Measurements from ENCODE around the gene TRAPPC11. TPM values are rescaled to one million over a fixed set of nuclear protein-coding genes. Genes with fewer than 3 reads are reported as not detected.

The TRAPPC11 gene
- total and polyA plus RNA-seq, 2 of the 13 experiments (the other 11 are each of a cell fraction or from before 2014, with no cell fraction given) = 18.0 to 23.2 TPM

DNA sequence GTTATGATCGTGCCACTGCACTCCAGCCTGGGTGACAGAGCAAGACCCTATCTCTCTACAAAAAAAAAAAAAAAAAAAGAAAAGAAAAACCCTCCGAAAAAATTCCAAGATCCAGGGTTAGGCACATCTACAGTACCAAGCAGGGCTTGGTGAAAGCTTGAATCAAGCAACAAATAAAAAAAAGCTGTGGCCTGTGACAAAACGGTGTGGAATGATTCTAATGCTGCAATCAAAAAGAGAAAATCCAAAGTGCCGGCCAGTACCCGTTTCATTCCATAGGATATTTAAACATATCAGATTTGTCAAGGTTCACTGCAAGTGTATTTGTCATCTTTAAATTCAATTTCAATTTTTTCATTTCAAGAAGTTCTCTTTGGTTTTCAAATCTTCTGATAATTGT, 20.7 kb upstream of the TRAPPC11 start (continued):
- TF ChIP-seq, protein P1, sequence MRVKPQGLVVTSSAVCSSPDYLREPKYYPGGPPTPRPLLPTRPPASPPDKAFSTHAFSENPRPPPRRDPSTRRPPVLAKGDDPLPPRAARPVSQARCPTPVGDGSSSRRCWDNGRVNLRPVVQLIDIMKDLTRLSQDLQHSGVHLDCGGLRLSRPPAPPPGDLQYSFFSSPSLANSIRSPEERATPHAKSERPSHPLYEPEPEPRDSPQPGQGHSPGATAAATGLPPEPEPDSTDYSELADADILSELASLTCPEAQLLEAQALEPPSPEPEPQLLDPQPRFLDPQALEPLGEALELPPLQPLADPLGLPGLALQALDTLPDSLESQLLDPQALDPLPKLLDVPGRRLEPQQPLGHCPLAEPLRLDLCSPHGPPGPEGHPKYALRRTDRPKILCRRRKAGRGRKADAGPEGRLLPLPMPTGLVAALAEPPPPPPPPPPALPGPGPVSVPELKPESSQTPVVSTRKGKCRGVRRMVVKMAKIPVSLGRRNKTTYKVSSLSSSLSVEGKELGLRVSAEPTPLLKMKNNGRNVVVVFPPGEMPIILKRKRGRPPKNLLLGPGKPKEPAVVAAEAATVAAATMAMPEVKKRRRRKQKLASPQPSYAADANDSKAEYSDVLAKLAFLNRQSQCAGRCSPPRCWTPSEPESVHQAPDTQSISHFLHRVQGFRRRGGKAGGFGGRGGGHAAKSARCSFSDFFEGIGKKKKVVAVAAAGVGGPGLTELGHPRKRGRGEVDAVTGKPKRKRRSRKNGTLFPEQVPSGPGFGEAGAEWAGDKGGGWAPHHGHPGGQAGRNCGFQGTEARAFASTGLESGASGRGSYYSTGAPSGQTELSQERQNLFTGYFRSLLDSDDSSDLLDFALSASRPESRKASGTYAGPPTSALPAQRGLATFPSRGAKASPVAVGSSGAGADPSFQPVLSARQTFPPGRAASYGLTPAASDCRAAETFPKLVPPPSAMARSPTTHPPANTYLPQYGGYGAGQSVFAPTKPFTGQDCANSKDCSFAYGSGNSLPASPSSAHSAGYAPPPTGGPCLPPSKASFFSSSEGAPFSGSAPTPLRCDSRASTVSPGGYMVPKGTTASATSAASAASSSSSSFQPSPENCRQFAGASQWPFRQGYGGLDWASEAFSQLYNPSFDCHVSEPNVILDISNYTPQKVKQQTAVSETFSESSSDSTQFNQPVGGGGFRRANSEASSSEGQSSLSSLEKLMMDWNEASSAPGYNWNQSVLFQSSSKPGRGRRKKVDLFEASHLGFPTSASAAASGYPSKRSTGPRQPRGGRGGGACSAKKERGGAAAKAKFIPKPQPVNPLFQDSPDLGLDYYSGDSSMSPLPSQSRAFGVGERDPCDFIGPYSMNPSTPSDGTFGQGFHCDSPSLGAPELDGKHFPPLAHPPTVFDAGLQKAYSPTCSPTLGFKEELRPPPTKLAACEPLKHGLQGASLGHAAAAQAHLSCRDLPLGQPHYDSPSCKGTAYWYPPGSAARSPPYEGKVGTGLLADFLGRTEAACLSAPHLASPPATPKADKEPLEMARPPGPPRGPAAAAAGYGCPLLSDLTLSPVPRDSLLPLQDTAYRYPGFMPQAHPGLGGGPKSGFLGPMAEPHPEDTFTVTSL (CRISPR knock-in tag; IDR thresholded peaks at IDR 0.05; ENCODE audit: borderline replicate concordance) = no peak
- TF ChIP-seq HMG20A (CRISPR knock-in tag; IDR thresholded peaks at IDR 0.05; ENCODE audit: borderline replicate concordance) (no peak), ZEB1 (IDR thresholded peaks at IDR 0.05; ENCODE audit: insufficient replicate concordance, low read depth) (no peak), SOX13 (IDR thresholded peaks at IDR 0.05) (no peak), SOX13 (CRISPR knock-in tag; conservative IDR thresholded peaks at IDR 0.05 in 1 of 2, IDR thresholded peaks at IDR 0.05 in 1 of 2) (no peak), SMAD3 (CRISPR knock-in tag; IDR thresholded peaks at IDR 0.05) (no peak)

DNA sequence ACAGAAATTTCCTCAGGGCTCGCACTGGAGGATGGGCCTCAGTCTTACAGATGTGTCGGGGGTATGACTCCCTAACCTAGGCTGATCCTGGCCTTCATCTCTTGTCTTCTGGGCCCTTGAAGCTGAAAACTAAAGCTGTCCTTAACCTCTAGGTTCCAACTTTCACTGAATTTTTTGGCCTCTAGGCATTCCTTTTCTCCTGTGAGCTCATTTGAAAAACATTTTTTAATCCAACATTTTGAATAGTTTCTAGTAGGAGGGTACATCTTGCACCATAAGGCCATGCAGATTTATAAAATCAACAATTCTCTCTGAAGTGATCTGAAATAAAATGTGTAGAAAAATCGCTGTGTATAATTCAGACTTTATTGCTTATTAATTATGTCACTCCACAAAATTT, 19.8 kb upstream of the TRAPPC11 start:
- FAIRE-seq = no peak

More for the DNA sequence above, 19.8 kb upstream of the TRAPPC11 start:
- ChIA-PET POLR2A (no interaction called here), CTCF (ENCODE audit: low intra/inter-chr PET ratio, low total read pairs) (no interaction called here)
- DNase-seq (ENCODE audit: low spot score) (no peak), ATAC-seq (no peak)
- no peak overlapping the region for H3K4me2 ChIP-seq (ENCODE audit: low read depth, low read length)
- no peaks in the 10 kb centered on the region for H3K79me2 ChIP-seq (ENCODE audit: insufficient read depth, low read length)
- H3K27ac ChIP-seq (ENCODE audit: extremely low read length, insufficient read depth, low read length) = no peak overlapping the region
- no peaks in the 10 kb centered on the region for H3K27me3 ChIP-seq (ENCODE audit: control insufficient read depth in 1 of 2, insufficient read depth in 2 of 2, low read length in 2 of 2)
- TF ChIP-seq ZNF484 (CRISPR knock-in tag; IDR thresholded peaks at IDR 0.05; ENCODE audit: borderline replicate concordance, low read depth) (no peak), NCOR1 (IDR thresholded peaks at IDR 0.05; ENCODE audit: borderline replicate concordance, low read length) (no peak), FOXK1 (CRISPR knock-in tag; IDR thresholded peaks at IDR 0.05; ENCODE audit: borderline replicate concordance, low read depth) (no peak), DNMT1 (CRISPR knock-in tag; IDR thresholded peaks at IDR 0.05) (no peak), ZC3H4 (CRISPR knock-in tag; IDR thresholded peaks at IDR 0.05; ENCODE audit: borderline replicate concordance) (no peak), EP300 (IDR thresholded peaks at IDR 0.05; ENCODE audit: low read depth in 2 of 2, low read length in 2 of 2) (no peak), EP300 (CRISPR knock-in tag; IDR thresholded peaks at IDR 0.05; ENCODE audit: borderline replicate concordance) (no peak), ZNF329 (CRISPR knock-in tag; IDR thresholded peaks at IDR 0.05; ENCODE audit: low read depth) (no peak)
- TF ChIP-seq, protein P2, sequence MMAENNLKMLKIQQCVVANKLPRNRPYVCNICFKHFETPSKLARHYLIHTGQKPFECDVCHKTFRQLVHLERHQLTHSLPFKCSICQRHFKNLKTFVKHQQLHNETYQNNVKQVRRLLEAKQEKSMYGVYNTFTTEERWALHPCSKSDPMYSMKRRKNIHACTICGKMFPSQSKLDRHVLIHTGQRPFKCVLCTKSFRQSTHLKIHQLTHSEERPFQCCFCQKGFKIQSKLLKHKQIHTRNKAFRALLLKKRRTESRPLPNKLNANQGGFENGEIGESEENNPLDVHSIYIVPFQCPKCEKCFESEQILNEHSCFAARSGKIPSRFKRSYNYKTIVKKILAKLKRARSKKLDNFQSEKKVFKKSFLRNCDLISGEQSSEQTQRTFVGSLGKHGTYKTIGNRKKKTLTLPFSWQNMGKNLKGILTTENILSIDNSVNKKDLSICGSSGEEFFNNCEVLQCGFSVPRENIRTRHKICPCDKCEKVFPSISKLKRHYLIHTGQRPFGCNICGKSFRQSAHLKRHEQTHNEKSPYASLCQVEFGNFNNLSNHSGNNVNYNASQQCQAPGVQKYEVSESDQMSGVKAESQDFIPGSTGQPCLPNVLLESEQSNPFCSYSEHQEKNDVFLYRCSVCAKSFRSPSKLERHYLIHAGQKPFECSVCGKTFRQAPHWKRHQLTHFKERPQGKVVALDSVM (CRISPR knock-in tag; IDR thresholded peaks at IDR 0.05) = no peak
- TF ChIP-seq, protein P3, sequence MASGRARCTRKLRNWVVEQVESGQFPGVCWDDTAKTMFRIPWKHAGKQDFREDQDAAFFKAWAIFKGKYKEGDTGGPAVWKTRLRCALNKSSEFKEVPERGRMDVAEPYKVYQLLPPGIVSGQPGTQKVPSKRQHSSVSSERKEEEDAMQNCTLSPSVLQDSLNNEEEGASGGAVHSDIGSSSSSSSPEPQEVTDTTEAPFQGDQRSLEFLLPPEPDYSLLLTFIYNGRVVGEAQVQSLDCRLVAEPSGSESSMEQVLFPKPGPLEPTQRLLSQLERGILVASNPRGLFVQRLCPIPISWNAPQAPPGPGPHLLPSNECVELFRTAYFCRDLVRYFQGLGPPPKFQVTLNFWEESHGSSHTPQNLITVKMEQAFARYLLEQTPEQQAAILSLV (CRISPR knock-in tag; IDR thresholded peaks at IDR 0.05; ENCODE audit: borderline replicate concordance) = no peak
- intact Hi-C loops (cut with micrococcal nuclease; ENCODE audit: unreplicated experiment) (no loop called here), in situ Hi-C loops (cut with HindIII; ENCODE audit: extremely low pct_ligation_motif_present, low pct_unique_long_range_greater_than_20kb) (no loop called here)
- no peaks in the 10 kb centered on the region for H3K9me3 ChIP-seq (ENCODE audit: low read length)
- BruUV-seq (replicated peaks) = no TSS peak
- no peak overlapping the region for H2AFZ ChIP-seq (ENCODE audit: low read length)
- 85% methylated on average over 3 of the region's 3 CpGs for WGBS (ENCODE audit: low lambda C conversion rate)
- H3K4me1 ChIP-seq (ENCODE audit: insufficient read depth, low read length) = no peaks in the 10 kb centered on the region
- H3K4me3 ChIP-seq (replicated peaks in 1 of 3; ENCODE audit: insufficient read depth in 1 of 3, low read depth in 2 of 3, low read length in 3 of 3) = no peak overlapping the region
- no peaks in the 10 kb centered on the region for H4K20me1 ChIP-seq (ENCODE audit: insufficient read depth, low read length)
- no peak overlapping the region for H3K9ac ChIP-seq (ENCODE audit: insufficient read depth, low read depth, low read length)
- H3K36me3 ChIP-seq (replicated peaks in 1 of 2; ENCODE audit: control insufficient read depth in 1 of 2, insufficient read depth in 2 of 2, low read length in 2 of 2) = peaks cover 0 to 10% of the 10 kb centered on the region in 2 experiments; a peak in 1 of 5 replicates
